Measurements from ENCODE around the gene ADAMTS5.

Gene ADAMTS5

DNA sequence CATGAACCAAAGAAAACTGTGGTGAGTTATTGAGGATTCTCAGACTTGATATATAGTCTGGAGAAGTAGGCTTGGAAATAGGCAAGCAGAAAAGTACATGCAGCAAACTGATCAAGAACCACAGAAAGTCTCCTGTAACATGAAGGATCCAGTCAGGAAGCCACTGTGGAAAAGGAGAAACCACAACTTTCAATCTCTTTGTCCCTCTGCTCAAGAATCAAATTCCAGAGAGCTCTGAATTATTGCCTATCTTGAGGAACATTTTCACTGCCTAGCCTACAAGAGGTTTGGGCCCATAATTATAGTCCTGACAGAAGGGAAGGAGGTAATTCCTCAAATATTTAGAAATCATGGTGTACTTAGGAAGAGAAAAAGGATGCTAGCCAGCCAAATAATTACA is 78.6 kb downstream of the ADAMTS5 start:
- DNase-seq (ENCODE audit: low read depth in 2 of 2) = no peak

DNA sequence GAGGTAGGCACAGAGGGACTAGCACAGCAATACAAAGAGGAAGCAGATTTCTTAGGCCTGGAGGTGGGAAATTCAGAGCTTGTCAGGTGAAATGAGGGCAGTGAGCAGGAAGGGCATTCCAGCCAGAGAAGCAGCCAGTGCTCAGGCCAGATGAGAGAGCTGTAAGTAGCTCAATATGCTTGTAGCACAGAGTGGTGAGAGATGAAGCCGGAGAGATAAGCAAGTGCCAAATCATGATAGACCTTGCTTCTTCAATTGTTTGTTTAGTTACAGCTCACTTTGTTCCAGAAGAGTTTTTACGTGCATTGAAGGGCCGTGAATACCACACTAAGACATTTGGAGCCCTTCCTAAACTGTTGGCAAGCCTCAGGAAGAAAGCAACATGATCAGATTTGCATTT is 79.6 kb downstream of the ADAMTS5 start:
- no peak for DNase-seq (ENCODE audit: low read depth in 2 of 2)

DNA sequence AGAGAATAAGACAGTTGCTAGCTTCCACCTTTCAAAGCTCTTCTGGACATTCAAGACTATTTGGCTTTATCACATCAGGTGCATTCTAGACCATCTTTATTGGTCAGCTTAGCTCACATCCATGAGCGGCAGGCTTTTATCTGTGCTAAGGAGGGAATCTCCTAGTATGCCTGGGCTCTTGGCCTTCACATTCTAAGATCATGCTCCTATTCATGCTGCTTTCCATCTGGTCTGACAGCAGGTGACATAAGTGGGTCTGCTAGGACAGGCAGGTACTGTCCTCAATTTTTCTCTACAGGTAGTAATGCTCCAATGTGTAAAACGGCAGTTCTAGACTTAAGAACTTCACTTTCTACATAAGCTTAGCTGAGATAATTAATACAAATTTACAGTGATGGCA is 82.5 kb downstream of the ADAMTS5 start:
- no peak for DNase-seq (ENCODE audit: low read depth in 2 of 2)

DNA sequence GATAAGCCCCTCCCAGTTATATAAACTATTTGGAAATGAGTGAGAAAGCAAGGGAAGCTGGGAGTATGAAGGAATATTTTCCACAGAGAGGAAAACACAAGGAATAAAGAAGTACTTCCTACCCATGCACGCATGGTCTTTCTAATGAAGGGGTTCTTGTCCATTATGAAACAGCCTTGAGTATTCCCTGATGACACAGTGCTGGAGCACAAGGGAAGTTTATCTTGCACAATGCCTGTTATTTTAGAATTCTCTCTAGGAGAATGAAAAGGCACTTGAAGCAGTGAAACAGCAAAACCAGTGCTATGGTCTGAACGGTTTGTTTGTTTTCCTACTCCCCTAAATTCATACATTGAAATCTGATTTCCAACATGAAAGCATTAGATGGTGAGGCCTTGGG is 83.1 kb downstream of the ADAMTS5 start:
- DNase-seq (ENCODE audit: low read depth in 2 of 2) = no peak

DNA sequence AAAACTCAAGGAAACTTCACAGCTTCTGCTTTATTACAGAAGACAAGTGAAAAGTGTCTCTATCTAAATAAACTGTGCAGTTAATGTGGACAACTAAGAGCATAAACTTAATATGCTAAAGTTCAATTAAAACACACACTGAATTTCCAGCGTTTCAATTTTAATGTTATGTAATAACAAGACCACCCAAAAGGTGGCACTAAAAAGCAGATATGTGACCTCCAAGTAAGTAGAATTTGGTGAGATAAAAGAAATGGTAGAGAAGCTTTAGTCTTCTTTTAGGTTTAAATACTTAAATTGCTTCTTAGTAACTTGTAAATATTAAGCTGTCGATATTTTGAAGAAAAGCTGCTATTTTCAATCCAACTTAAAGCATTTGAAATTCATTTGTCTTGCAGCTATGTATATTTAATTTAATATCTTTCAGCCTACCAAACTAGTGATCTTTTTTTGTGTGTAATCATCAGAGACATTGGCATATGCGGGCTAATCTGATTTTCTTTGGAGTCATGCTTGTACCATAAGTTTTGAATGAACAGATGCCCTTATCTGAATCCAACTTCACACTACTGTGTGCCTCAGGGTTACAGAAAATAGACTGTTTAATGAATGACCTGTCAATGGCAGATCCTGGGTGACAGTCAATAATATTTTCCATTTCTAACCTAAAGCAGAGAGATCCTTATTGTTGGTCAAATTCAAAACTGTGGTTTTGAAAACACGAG is 85.2 kb downstream of the ADAMTS5 start:
- no peak for DNase-seq (ENCODE audit: low read depth in 2 of 2)

DNA sequence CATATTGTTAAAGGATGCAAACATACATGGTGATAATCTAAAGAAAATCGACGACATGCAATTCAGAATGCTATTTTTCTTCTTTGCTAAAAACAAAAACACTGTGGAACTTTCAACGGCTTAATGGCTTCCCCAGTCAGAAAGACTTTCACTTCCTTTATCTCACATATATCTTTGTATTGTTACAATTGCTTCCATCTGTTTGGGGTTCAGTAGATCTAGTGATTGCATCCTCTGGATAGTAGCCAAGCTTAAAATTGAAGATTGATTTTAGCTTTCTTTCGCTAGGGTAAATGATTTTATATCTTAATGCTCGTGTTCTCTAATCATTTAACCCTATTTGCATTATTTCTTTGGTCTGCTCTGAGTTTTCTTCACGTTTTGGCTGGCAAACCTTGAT is 89.9 kb downstream of the ADAMTS5 start:
- DNase-seq (ENCODE audit: low read depth in 2 of 2) = no peak

DNA sequence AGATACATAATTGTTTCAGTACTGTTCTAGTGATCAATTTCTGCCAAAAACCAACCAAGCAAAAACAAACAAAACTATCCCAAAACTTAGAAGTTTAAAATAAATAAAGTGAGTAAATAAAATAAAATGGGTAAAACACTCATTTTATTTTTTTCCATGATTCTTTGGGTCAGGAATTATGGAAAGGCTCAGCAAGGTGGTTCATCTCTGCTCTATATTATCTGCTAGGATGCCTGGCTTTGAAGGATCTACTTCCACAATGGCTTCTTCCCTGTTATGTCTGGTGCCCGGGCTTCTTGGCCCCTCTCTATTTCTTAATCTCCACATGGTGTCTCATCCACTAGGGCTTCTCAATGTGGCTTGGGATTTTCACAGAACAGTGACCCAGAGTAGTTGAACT is 92.5 kb downstream of the ADAMTS5 start:
- DNase-seq (ENCODE audit: low read depth in 2 of 2) = no peak

Measured in stimulated activated CD8-positive, alpha-beta memory T cell treated with anti-CD3 and anti-CD28 coated beads, Interleukin-7, amount 100 ng/mL, for 4 hours (primary cell).